Neutrophil (primary cell): Measurements from ENCODE around the gene RAB43.
A peak's percentile ranks its signal among the peaks of the same experiment; 100 is the strongest.

Source experiments
- H3K27ac ChIP-seq: fragments of 200-600 bp; sonication (generic); 2 replicates; pipeline ENCODE4 v1.5.1; 2016; ENCODE audit warnings: mild to moderate bottlenecking, moderate library complexity
- H3K27me3 ChIP-seq: fragments of 200-600 bp; sonication (generic); 2 replicates; pipeline ENCODE4 v1.6.0; 2016; ENCODE audit warnings: mild to moderate bottlenecking
- H3K36me3 ChIP-seq: fragments of 200-600 bp; sonication (generic); 2 replicates; pipeline ENCODE4 v1.5.1; 2017
- H3K4me1 ChIP-seq, 2 experiments: fragments of 200-600 bp in 1 of 2; sonication (generic) in 1 of 2; 1 replicate in 1 of 2; 2 replicates in 1 of 2; pipeline versions ENCODE4 v1.5.1 to v1.6.1; 2013 to 2016; ENCODE audit warnings: low read depth in 1 of 2, low read length in 1 of 2, mild to moderate bottlenecking in 1 of 2, moderate library complexity in 1 of 2; ENCODE audit not compliant: control insufficient read depth in 1 of 2, insufficient read depth in 1 of 2
- H3K4me3 ChIP-seq, 2 experiments: fragments of 200-600 bp in 1 of 2; sonication (generic) in 1 of 2; 1 replicate in 1 of 2; 2 replicates in 1 of 2; pipeline ENCODE4 v1.5.1; 2013 to 2016; ENCODE audit warnings: low read depth in 1 of 2, low read length in 1 of 2, mild to moderate bottlenecking in 1 of 2, moderate library complexity in 1 of 2
- H3K9me3 ChIP-seq: fragments of 200-600 bp; sonication (generic); 2 replicates; pipeline ENCODE4 v1.5.1; 2016
- CTCF ChIP-seq: fragments of 200-600 bp; sonication (generic); IDR thresholded peaks from 2 replicates; pipeline ENCODE4 v1.5.1; 2016; ENCODE audit warnings: antibody characterized with exemption

Gene RAB43

GRCh38 chr3:129119365-129120100, 2.1 kb downstream of the RAB43 start:
- Histone ChIP-seq H3K4me3 (peak overlapping the region; percentile 82 to 90), H3K27me3 (no peaks in the 10 kb centered on the region), H3K4me1 (peaks cover 43 to 48% of the 10 kb centered on the region in 2 experiments), H3K36me3 (peaks cover 34% of the 10 kb centered on the region), H3K9me3 (no peaks in the 10 kb centered on the region), H3K27ac (peak overlapping the region; percentile 97)
- no peak for TF ChIP-seq CTCF

GRCh38 chr3:129118745-129119144, 2.9 kb downstream of the RAB43 start:
- Histone ChIP-seq H3K9me3 (no peaks in the 10 kb centered on the region), H3K4me1 (peaks cover 43 to 48% of the 10 kb centered on the region in 2 experiments), H3K27ac (peak overlapping the region; percentile 97), H3K27me3 (no peaks in the 10 kb centered on the region), H3K36me3 (peaks cover 42% of the 10 kb centered on the region), H3K4me3 (peak overlapping the region; percentile 82 to 90)
- no peak for TF ChIP-seq CTCF

- Histone ChIP-seq H3K4me3 (no peak overlapping the region), H3K9me3 (no peaks in the 10 kb centered on the region), H3K27ac (peak overlapping the region; percentile 97), H3K4me1 (peaks cover 50 to 61% of the 10 kb centered on the region in 2 experiments), H3K27me3 (no peaks in the 10 kb centered on the region), H3K36me3 (peaks cover 54% of the 10 kb centered on the region)
- TF ChIP-seq CTCF = no peak
These were observed 4.5 kb downstream of the RAB43 start for GRCh38 chr3:129117134-129117533.

- H3K27ac ChIP-seq = peak overlapping the region; percentile 51
- H3K36me3 ChIP-seq = peaks cover 57% of the 10 kb centered on the region
- no peak overlapping the region for H3K4me3 ChIP-seq
- no peaks in the 10 kb centered on the region for H3K9me3 ChIP-seq
- H3K27me3 ChIP-seq = no peaks in the 10 kb centered on the region
- TF ChIP-seq CTCF = no peak
- H3K4me1 ChIP-seq = peaks cover 55 to 60% of the 10 kb centered on the region in 2 experiments
These were observed 5.1 kb downstream of the RAB43 start for GRCh38 chr3:129116482-129116946.

GRCh38 chr3:129114455-129114854, 7.1 kb downstream of the RAB43 start:
- no peak overlapping the region for H3K4me3 ChIP-seq
- no peaks in the 10 kb centered on the region for H3K27me3 ChIP-seq
- H3K27ac ChIP-seq = peak overlapping the region; percentile 11
- peaks cover 75% of the 10 kb centered on the region for H3K36me3 ChIP-seq
- no peak for TF ChIP-seq CTCF
- H3K4me1 ChIP-seq = peaks cover 45 to 51% of the 10 kb centered on the region in 2 experiments
- H3K9me3 ChIP-seq = no peaks in the 10 kb centered on the region
